Measurements from ENCODE around the gene C1RL. TPM values are rescaled to one million over a fixed set of nuclear protein-coding genes. Genes with fewer than 3 reads are reported as not detected.

Gene C1RL
- polyA plus RNA-seq, 1 experiment: 45.3 TPM

- Histone ChIP-seq H3K27me3 (ENCODE audit: control insufficient read depth, insufficient read depth, low read length) (peaks cover 20% of the 10 kb centered on the region), H3K27ac (ENCODE audit: low read depth, low read length) (no peak overlapping the region), H3K4me3 (ENCODE audit: low read depth, low read length) (no peak overlapping the region), H3K9me3 (ENCODE audit: control insufficient read depth, insufficient read depth, low read length) (no peaks in the 10 kb centered on the region)
- POLR2A ChIA-PET: no interaction called here
- no peak for TF ChIP-seq CTCF (IDR thresholded peaks at IDR 0.05; ENCODE audit: low read depth, low read length)
- no peak for DNase-seq (ENCODE audit: low read depth, low spot score)
- CTCF ChIA-PET: interaction anchor here (0.9 kb wide), 1 partner anchor 11 kb away, joined by 3 read pairs; no protein-coding TSS in a partner anchor
Measured at GRCh38 chr12:7047306-7047705, 61.7 kb downstream of the C1RL start.

- H3K9me3 ChIP-seq (ENCODE audit: control insufficient read depth, insufficient read depth, low read length): no peaks in the 10 kb centered on the region
- H3K27ac ChIP-seq (ENCODE audit: low read depth, low read length): no peak overlapping the region
- peaks cover 17% of the 10 kb centered on the region for H3K27me3 ChIP-seq (ENCODE audit: control insufficient read depth, insufficient read depth, low read length)
- no peak overlapping the region for H3K4me3 ChIP-seq (ENCODE audit: low read depth, low read length)
- no peak for DNase-seq (ENCODE audit: low read depth, low spot score)
- CTCF ChIA-PET: no interaction called here
- no peak for TF ChIP-seq CTCF (IDR thresholded peaks at IDR 0.05; ENCODE audit: low read depth, low read length)
- POLR2A ChIA-PET: no interaction called here
Measured at GRCh38 chr12:7046383-7047105, 62.5 kb downstream of the C1RL start.

DNA sequence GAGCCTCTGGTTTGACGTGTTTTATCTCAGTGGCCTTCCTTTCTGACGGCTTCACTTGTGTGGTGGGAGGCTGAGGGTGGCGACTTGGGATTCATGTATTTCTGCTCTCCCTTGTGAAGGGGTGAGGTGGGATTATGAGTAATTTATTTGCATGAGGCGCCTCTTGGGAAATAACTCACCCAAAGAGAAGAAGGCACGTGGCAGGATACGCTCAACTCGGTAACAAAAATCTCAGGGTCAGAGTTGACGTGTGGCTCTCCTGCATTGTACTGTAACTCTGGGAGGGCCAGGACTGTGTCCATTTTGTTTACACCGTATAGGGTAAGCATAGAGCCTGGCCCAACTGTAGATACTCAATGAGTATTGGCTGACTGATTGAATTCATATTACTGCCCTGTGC lies 63.1 kb downstream of the C1RL start:
- ChIA-PET CTCF (no interaction called here), POLR2A (no interaction called here)
- no peak for TF ChIP-seq CTCF (IDR thresholded peaks at IDR 0.05; ENCODE audit: low read depth, low read length)
- H3K27ac ChIP-seq (ENCODE audit: low read depth, low read length): no peak overlapping the region
- H3K4me3 ChIP-seq (ENCODE audit: low read depth, low read length): no peak overlapping the region
- H3K27me3 ChIP-seq (ENCODE audit: control insufficient read depth, insufficient read depth, low read length): peaks cover 20% of the 10 kb centered on the region
- H3K9me3 ChIP-seq (ENCODE audit: control insufficient read depth, insufficient read depth, low read length): no peaks in the 10 kb centered on the region
- no peak for DNase-seq (ENCODE audit: low read depth, low spot score)

Small RNA genes within 50 kb of the gene (small RNA-seq; reads per million reads assigned to genes)
- not detected for gene RNU6-485P (ENCODE audit: insufficient read length, low read depth)

Other genes starting within 250 kb of the C1RL start
- 1,246 and 1,347 TPM in 2 replicates for gene TPI1, start 241.7 kb downstream of the C1RL start, polyA plus RNA-seq (2011; rRNA removed)
- gene SPSB2, start 235.9 kb downstream of the C1RL start, polyA plus RNA-seq (2011; rRNA removed): 2.6 and 3.7 TPM in 2 replicates
- gene LRRC23, start 204.4 kb downstream of the C1RL start, polyA plus RNA-seq (2011; rRNA removed): 10.4 and 10.6 TPM in 2 replicates
- gene ENO2, start 194.6 kb downstream of the C1RL start, polyA plus RNA-seq (2011; rRNA removed): 25.4 and 27.5 TPM in 2 replicates
- gene ATN1, start 181.3 kb downstream of the C1RL start, polyA plus RNA-seq (2011; rRNA removed): 11.2 and 21.4 TPM in 2 replicates
- gene RNU7-1, start 165.4 kb downstream of the C1RL start, polyA plus RNA-seq (2011; rRNA removed): not detected in 2 replicates
- 359 and 425 TPM in 2 replicates for gene C12orf57, start 165.2 kb downstream of the C1RL start, polyA plus RNA-seq (2011; rRNA removed)
- 0.07 and 0.10 TPM in 2 replicates for gene PTPN6, start 157.9 kb downstream of the C1RL start, polyA plus RNA-seq (2011; rRNA removed)
- 242 and 255 TPM in 2 replicates for gene PHB2, start 138.6 kb downstream of the C1RL start, polyA plus RNA-seq (2011; rRNA removed)
- gene EMG1, start 138.3 kb downstream of the C1RL start, polyA plus RNA-seq (2011; rRNA removed): 46.1 and 47.8 TPM in 2 replicates
- gene LPCAT3, start 90.7 kb downstream of the C1RL start, polyA plus RNA-seq (2011; rRNA removed): 36.0 and 37.6 TPM in 2 replicates
- 406 and 458 TPM in 2 replicates for gene C1S, start 48.5 kb downstream of the C1RL start, polyA plus RNA-seq (2011; rRNA removed)
- gene C1R, start 16.8 kb downstream of the C1RL start, polyA plus RNA-seq (2011; rRNA removed): 617 and 795 TPM in 2 replicates
- gene RBP5, start 19.7 kb upstream of the C1RL start, polyA plus RNA-seq (2011; rRNA removed): 0.25 and 0.36 TPM in 2 replicates
- gene CLSTN3, start 21.2 kb upstream of the C1RL start, polyA plus RNA-seq (2011; rRNA removed): 22.3 and 25.3 TPM in 2 replicates
- gene PEX5, start 80.5 kb upstream of the C1RL start, polyA plus RNA-seq (2011; rRNA removed): 13.8 and 15.5 TPM in 2 replicates
- gene ACSM4, start 194.9 kb upstream of the C1RL start, polyA plus RNA-seq (2011; rRNA removed): not detected in 2 replicates